ENCODE data around the gene ADGRD2. TPM values are rescaled to one million over a fixed set of nuclear protein-coding genes. Genes with fewer than 3 reads are reported as not detected.
"Not testable (repeated sequence)": the region's sequence is repeated elsewhere in the genome, so short reads cannot be mapped to it uniquely, and the experiment has no call there.

ADGRD2 gene
- total RNA-seq, 2 donors from 2014 or later = not detected

DNA sequence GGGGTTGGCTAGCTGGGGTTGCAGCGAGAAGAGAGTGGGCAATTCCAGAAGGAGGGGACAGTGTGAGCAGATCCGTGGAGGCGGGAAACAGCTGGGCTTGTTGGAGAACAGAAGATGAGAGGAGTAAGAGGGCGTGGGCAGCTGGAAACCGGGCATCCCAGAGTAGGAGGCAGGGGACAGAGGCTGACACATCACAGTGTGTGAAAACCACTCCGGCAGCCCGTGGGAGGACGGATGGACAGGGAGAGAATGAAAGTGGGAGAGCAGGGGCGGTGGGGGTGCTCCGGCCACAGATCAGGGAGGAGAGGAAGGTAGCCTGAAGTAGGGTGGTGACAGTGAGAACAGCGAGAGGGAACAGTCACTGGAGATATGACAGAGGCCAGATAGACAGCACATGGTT lies 26.7 kb upstream of the ADGRD2 start:
- ATAC-seq (replicated peaks in 1 of 2) = no peak
- Mint-ChIP-seq H3K27ac (no peak overlapping the region), H3K4me3 (no peak overlapping the region)

DNA sequence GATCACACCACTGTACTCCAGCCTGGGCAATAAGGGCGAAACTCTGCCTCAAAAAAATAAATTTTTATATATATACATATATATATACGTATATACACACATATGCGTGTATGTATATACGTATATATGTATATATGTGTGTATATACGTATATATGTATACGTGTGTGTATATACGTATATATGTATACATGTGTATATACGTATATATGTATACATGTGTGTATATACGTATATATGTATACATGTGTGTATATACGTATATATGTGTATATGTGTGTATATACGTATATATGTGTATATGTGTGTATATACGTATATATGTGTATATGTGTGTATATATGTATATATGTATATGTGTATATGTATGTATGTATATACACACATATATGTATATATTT lies 24.5 kb upstream of the ADGRD2 start:
- not testable (repeated sequence) for DNase-seq; H3K4me1 Mint-ChIP-seq (ENCODE audit: low read depth); H3K27me3 Mint-ChIP-seq (ENCODE audit: low read depth); H3K4me3 Mint-ChIP-seq; ATAC-seq (replicated peaks in 1 of 2); H3K9me3 Mint-ChIP-seq; H3K27ac Mint-ChIP-seq; H3K36me3 Mint-ChIP-seq (ENCODE audit: insufficient read depth in 2 of 2)

More for the DNA sequence above, 26.7 kb upstream of the ADGRD2 start:
- Mint-ChIP-seq H3K9me3 (no peaks in the 10 kb centered on the region), H3K4me1 (ENCODE audit: low read depth) (no peaks in the 10 kb centered on the region), H3K27me3 (ENCODE audit: low read depth) (no peaks in the 10 kb centered on the region), H3K36me3 (ENCODE audit: insufficient read depth in 2 of 2) (no peaks in the 10 kb centered on the region)
- no peak for DNase-seq

DNA sequence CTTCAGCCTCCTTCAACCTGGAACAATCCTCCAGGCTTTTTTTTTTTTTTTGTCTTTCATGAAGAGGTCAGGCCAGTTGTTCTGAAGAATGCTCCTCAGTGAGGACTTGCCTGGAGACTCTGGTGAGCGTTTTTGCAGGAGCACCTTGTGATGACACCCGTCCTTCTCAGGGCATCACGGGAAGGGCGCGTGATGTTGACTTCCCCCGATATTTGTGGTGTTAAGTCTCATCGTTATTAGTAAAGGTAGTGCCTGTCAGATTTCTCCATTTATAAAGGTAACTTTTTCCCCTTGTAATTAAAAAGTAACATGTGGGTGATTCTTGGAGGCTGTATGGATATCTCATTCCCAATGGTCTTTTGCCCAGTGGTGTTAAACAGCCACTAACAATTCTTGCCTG lies 23.9 kb upstream of the ADGRD2 start:
- DNase-seq (no peak), ATAC-seq (replicated peaks in 1 of 2) (no peak)
- H3K4me1 Mint-ChIP-seq (ENCODE audit: low read depth) = no peaks in the 10 kb centered on the region
- no peaks in the 10 kb centered on the region for H3K36me3 Mint-ChIP-seq (ENCODE audit: insufficient read depth in 2 of 2)
- H3K4me3 Mint-ChIP-seq = no peak overlapping the region
- H3K27ac Mint-ChIP-seq = no peak overlapping the region
- H3K27me3 Mint-ChIP-seq (ENCODE audit: low read depth) = no peaks in the 10 kb centered on the region
- H3K9me3 Mint-ChIP-seq = no peaks in the 10 kb centered on the region

DNA sequence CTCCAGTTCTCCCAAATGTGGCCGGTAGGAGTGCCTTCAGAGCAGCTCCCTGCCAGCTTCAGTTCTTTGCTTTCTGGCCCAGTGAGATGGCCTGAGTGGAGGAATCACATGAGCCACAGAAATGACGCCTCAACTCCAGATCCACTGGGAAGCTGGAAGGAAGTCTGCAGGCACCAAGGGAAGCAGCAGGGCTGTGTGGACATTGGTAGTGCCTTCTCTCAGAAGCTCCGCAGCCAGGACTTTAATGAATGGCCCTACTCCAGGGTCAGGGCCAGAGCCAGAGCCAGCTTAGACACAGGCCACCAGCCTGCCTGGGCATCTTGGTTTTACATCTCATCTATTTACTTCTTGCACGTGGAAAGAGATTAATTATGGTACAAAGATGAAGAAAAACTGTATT lies 23.0 kb upstream of the ADGRD2 start:
- DNase-seq (no peak), ATAC-seq (replicated peaks in 1 of 2) (no peak)
- H3K4me1 Mint-ChIP-seq (ENCODE audit: low read depth) = no peaks in the 10 kb centered on the region
- no peaks in the 10 kb centered on the region for H3K27me3 Mint-ChIP-seq (ENCODE audit: low read depth)
- no peak overlapping the region for H3K4me3 Mint-ChIP-seq
- H3K27ac Mint-ChIP-seq = no peak overlapping the region
- no peaks in the 10 kb centered on the region for H3K36me3 Mint-ChIP-seq (ENCODE audit: insufficient read depth in 2 of 2)
- H3K9me3 Mint-ChIP-seq = no peaks in the 10 kb centered on the region

DNA sequence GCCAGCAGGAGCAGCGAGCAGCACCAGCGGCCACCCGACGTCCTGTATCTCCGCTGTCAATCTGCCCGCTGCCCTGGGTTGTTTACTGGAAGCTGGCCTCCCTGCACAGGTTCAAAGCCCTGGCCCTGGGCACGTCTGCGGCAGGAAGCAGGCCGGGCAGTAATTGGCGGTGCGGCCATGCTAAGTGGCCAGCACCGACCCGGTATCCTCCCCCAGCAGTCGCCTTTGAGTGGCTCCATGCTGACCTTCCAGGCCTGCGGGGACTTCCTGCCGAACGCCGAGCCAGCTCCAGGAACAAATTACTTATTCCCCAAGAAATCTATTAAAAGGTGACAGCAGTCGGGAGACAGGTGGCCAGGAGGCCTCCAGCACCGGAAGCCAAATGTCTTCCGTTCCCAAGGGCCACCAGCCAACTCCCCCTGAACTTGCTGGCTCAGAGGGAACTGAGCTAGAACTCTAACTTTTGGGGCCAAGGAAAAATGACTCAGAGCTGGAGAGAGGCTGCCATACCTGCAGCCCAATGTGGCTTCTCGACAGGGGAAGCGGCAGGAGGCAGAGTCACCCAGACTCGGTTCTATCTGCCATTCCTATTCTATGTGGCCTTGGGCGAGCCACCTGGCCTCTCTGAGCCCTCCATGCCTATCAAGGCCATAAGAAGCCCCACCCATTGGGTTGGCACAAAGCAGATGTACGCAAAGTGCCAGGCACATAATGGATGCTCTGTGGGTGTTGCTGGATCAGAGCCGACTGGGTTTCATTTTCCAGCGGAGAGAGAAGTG lies 21.3 kb upstream of the ADGRD2 start:
- H3K27ac Mint-ChIP-seq = no peak overlapping the region
- ATAC-seq (replicated peaks in 1 of 2) (no peak), DNase-seq (no peak)
- no peaks in the 10 kb centered on the region for H3K4me1 Mint-ChIP-seq (ENCODE audit: low read depth)
- peaks cover 8% of the 10 kb centered on the region for H3K27me3 Mint-ChIP-seq (ENCODE audit: low read depth)
- no peak overlapping the region for H3K4me3 Mint-ChIP-seq
- no peaks in the 10 kb centered on the region for H3K36me3 Mint-ChIP-seq (ENCODE audit: insufficient read depth in 2 of 2)
- no peaks in the 10 kb centered on the region for H3K9me3 Mint-ChIP-seq

DNA sequence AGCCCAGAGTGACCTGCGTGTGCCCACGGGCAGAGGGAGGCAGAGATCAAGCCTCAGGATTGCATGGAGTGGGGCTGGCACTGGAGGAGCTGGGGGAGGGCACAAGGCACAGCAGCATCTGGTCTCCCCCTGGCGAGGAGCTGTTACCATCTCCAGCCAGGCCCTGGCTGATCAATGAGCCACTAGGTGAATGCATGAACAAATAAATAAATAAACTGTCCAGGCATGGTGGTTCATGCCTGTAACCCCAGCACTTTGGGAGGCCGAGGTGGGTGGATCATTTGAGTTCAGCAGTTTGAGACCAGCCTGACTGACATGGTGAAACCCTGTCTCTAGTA lies 20.8 kb upstream of the ADGRD2 start:
- ATAC-seq (replicated peaks in 1 of 2) (no peak), DNase-seq (no peak)
- Mint-ChIP-seq H3K36me3 (ENCODE audit: insufficient read depth in 2 of 2) (no peaks in the 10 kb centered on the region), H3K9me3 (no peaks in the 10 kb centered on the region), H3K4me3 (no peak overlapping the region), H3K27me3 (ENCODE audit: low read depth) (peaks cover 8% of the 10 kb centered on the region), H3K4me1 (ENCODE audit: low read depth) (no peaks in the 10 kb centered on the region), H3K27ac (no peak overlapping the region)

DNA sequence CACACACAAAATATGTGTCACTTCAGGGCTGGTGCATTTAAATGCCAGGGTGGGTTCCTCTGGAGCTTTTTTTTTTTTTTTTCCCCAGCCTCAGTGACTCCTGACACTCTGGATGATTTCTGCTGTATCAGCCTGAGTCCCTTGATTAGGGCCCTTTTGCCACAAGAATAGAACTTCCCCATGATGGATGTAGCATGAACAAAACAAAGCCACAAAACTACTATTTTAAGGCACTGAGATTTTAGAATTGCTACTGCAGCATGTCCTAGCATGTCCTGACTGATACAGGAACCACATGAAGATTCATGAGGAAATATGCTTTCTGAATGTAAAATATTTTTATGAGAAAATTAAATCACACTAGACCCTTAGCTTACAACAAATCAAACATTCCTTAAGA lies 13.9 kb upstream of the ADGRD2 start:
- no peak overlapping the region for H3K27ac Mint-ChIP-seq
- H3K4me1 Mint-ChIP-seq (ENCODE audit: low read depth) = no peaks in the 10 kb centered on the region
- H3K36me3 Mint-ChIP-seq (ENCODE audit: insufficient read depth in 2 of 2) = no peaks in the 10 kb centered on the region
- DNase-seq (no peak), ATAC-seq (replicated peaks in 1 of 2) (no peak)
- no peaks in the 10 kb centered on the region for H3K9me3 Mint-ChIP-seq
- peaks cover 22% of the 10 kb centered on the region for H3K27me3 Mint-ChIP-seq (ENCODE audit: low read depth)
- no peak overlapping the region for H3K4me3 Mint-ChIP-seq

DNA sequence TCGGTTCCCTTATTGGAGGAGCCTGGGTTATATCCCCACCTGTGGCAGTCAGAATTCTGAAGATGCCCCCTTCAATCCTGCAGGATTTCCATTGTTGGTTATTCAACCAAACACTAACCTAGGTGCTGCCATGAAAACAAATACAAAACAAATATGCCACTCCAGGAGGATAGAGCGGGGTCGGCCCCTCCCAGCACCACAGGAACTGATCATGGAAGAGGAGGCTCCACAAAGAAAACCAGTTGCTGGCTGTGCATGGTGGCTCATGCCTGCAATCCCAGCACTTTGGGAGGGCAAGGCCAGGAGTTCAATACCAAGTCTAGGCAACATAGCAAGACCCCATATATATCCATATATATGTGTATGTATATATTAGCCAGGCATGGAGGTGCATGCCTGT lies 13.2 kb upstream of the ADGRD2 start:
- H3K4me3 Mint-ChIP-seq = no peak overlapping the region
- no peaks in the 10 kb centered on the region for H3K4me1 Mint-ChIP-seq (ENCODE audit: low read depth)
- DNase-seq (no peak), ATAC-seq (replicated peaks in 1 of 2) (no peak)
- no peak overlapping the region for H3K27ac Mint-ChIP-seq
- no peaks in the 10 kb centered on the region for H3K36me3 Mint-ChIP-seq (ENCODE audit: insufficient read depth in 2 of 2)
- no peaks in the 10 kb centered on the region for H3K9me3 Mint-ChIP-seq
- H3K27me3 Mint-ChIP-seq (ENCODE audit: low read depth) = peaks cover 30% of the 10 kb centered on the region

DNA sequence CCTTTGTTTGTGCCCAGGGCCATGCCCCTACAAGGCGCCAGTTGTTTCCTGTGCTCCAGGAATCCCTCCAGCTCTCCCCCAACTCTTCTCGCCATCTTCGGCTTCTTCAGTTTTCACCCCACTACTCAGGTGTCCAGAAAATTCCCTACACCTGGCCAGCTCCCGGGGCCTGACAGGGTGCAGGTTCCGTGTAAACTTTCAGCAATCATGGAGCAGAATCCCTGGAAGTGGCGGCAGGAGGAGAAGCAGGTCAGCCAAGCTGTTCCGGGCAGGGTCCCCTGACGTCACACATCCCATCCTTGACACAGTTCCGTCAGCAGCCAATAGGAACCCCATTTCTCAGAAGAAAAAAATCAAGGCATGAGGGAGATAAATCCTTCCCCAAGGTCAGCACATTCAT lies 12.2 kb upstream of the ADGRD2 start:
- Mint-ChIP-seq H3K4me1 (ENCODE audit: low read depth) (no peaks in the 10 kb centered on the region), H3K27ac (no peak overlapping the region), H3K9me3 (no peaks in the 10 kb centered on the region), H3K4me3 (no peak overlapping the region), H3K36me3 (ENCODE audit: insufficient read depth in 2 of 2) (no peaks in the 10 kb centered on the region), H3K27me3 (ENCODE audit: low read depth) (peaks cover 23% of the 10 kb centered on the region)
- ATAC-seq (replicated peaks in 1 of 2) = no peak
- no peak for DNase-seq

DNA sequence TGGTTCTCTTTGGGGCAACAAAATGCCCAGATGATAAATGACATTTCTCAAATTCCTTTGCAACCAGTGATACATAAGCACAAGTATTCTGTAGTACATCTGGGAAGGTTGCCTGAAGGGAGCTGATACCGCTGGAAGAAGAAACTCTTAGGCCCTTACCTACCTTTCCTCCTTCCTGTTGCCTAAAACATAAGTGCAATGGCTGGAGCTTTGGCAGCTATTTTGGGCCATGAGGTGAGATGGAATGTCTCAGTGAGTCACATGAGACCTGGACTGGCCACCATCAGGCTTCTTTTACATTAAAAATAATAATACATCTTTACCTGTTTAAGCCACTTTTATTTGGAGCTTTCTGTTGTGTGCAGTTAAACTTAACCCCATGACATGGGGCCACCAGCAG lies 11.2 kb upstream of the ADGRD2 start:
- DNase-seq = no peak
- Mint-ChIP-seq H3K27ac (no peak overlapping the region), H3K4me1 (ENCODE audit: low read depth) (no peaks in the 10 kb centered on the region), H3K9me3 (no peaks in the 10 kb centered on the region), H3K4me3 (no peak overlapping the region), H3K27me3 (ENCODE audit: low read depth) (peaks cover 27% of the 10 kb centered on the region), H3K36me3 (ENCODE audit: insufficient read depth in 2 of 2) (no peaks in the 10 kb centered on the region)
- no peak for ATAC-seq (replicated peaks in 1 of 2)

DNA sequence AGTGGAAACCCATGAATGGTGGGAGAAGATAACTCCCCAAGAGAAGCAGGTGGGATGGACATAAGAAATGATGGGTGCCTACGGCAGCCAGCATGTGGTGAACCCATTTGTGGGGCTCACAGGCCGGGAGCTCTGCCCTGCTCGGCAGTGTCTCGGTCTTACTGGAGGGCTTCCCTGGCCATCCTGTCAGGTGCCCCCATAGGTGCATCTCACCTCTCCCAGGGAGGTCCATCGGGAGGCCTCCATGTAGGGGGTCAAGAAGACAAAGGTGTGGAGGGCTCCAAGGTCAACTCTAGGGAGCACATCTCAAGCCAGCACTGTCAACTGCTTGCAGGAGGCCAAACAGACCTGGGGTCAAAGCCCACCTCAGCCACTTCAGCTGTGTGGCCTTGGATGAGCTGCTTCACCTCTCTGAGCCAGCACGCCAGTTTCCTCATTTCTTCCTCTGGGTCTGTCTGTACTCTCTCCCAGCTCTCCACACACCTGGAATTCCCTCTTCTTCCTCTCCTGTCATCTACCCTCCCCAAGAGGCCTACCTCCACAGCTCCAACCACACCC lies 10.5 kb upstream of the ADGRD2 start:
- Mint-ChIP-seq H3K9me3 (no peaks in the 10 kb centered on the region), H3K4me3 (no peak overlapping the region), H3K36me3 (ENCODE audit: insufficient read depth in 2 of 2) (no peaks in the 10 kb centered on the region), H3K27me3 (ENCODE audit: low read depth) (peaks cover 29% of the 10 kb centered on the region), H3K4me1 (ENCODE audit: low read depth) (no peaks in the 10 kb centered on the region), H3K27ac (no peak overlapping the region)
- ATAC-seq (replicated peaks in 1 of 2) (no peak), DNase-seq (no peak)

DNA sequence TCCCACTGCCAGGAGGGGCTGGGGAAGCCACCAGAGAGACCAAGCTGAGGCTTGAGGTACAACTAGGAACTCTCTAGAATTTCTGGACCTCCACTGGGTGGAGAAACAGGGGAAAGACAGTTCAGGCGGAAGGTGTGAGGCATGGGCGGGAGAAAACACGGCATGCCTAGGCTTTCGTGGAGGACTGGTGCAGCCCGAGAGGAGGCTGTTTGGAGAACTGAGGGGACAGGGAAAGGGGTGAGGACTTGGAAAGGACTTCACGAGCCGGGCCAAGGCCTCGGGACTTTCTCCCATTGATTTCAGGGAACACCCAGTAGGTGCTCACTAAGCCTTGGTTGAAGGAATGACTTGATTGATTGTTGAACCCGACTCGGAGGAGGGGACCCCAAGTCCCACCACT lies 9.5 kb upstream of the ADGRD2 start:
- ATAC-seq (replicated peaks in 1 of 2) (no peak), DNase-seq (no peak)
- H3K9me3 Mint-ChIP-seq = no peaks in the 10 kb centered on the region
- H3K4me3 Mint-ChIP-seq = no peak overlapping the region
- H3K4me1 Mint-ChIP-seq (ENCODE audit: low read depth) = no peaks in the 10 kb centered on the region
- no peak overlapping the region for H3K27ac Mint-ChIP-seq
- H3K36me3 Mint-ChIP-seq (ENCODE audit: insufficient read depth in 2 of 2) = no peaks in the 10 kb centered on the region
- peaks cover 29% of the 10 kb centered on the region for H3K27me3 Mint-ChIP-seq (ENCODE audit: low read depth)

DNA sequence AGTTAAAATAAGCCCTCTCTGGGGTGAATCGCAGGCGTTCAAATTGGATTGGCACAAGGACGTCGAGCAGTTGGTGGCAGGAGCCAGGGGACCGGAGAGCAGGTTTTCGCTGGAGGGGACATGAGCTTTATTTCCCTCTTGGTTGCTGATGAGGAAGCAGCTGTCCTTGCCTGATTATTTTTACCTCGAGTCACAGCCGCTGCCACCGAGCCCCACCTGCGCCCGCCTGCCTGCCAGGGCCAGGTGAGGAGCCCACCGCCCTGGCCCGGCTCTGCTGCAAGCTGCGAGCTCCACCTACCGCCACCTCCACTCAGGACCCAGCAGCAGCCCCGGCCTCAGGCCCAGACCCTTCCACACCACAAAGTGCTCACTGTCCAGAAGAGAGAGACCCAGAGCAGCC lies 9.0 kb upstream of the ADGRD2 start:
- Mint-ChIP-seq H3K4me3 (no peak overlapping the region), H3K27ac (no peak overlapping the region), H3K36me3 (ENCODE audit: insufficient read depth in 2 of 2) (no peaks in the 10 kb centered on the region), H3K27me3 (ENCODE audit: low read depth) (peaks cover 29% of the 10 kb centered on the region), H3K4me1 (ENCODE audit: low read depth) (no peaks in the 10 kb centered on the region), H3K9me3 (no peaks in the 10 kb centered on the region)
- DNase-seq = no peak
- ATAC-seq (replicated peaks in 1 of 2) = no peak

DNA sequence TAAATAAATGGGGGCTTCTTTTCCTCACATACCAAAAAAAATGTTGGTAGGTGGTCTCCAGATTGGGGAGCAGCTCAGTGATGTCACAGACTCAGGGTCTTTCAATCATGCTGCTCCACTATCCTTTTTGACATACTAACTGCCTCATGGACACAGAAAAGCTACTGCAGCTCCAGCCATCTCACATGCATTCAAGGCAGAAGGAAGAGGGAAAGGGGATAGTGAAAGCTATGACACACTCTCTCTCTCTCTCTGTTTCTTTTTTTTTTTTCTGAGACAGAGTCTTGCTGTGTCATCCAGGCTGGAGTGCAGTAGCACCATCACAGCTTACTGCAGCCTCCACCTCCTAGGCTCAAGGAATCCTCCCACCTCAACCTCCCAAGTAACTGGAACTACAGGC lies 7.9 kb upstream of the ADGRD2 start:
- Mint-ChIP-seq H3K4me3 (no peak overlapping the region), H3K9me3 (no peaks in the 10 kb centered on the region), H3K4me1 (ENCODE audit: low read depth) (no peaks in the 10 kb centered on the region), H3K36me3 (ENCODE audit: insufficient read depth in 2 of 2) (no peaks in the 10 kb centered on the region), H3K27ac (no peak overlapping the region), H3K27me3 (ENCODE audit: low read depth) (peaks cover 34% of the 10 kb centered on the region)
- ATAC-seq (replicated peaks in 1 of 2) (no peak), DNase-seq (no peak)

Data from activated T-cell treated with anti-CD3 and anti-CD28 coated beads, Interleukin-2, amount 50 U/mL, for 72 hours (primary cell).